CD4-positive, alpha-beta memory T cell (primary cell): Measurements from ENCODE around the gene CMIP. TPM values are rescaled to one million over a fixed set of nuclear protein-coding genes. Genes with fewer than 3 reads are reported as not detected.

Experiments used
- CTCF ChIA-PET: fragments of 350-600 bp; sonication (Branson Sonifier 250); formaldehyde crosslinking; loops from one replicate; lab custom pipeline; 2021; ENCODE audit warnings: inconsistent platforms; ENCODE audit not compliant: partially characterized antibody; lab: Charles Lee
- POLR2A ChIA-PET: fragments of 350-600 bp; sonication (Branson Sonifier 250); formaldehyde crosslinking; loops from one replicate; lab custom pipeline; 2021; ENCODE audit not compliant: partially characterized antibody; lab: Charles Lee
- DNase-seq, 5 donors: peaks; one replicate each; pipeline versions ENCODE4 v3.0.0 to v3.0.0-alpha.2; 2020 to 2022; ENCODE audit warnings: mixed read lengths in 1 of 5
- H3K27ac ChIP-seq: one replicate; pipeline ENCODE4 v1.7.0; 2013; ENCODE audit warnings: low read depth, low read length
- H3K27me3 ChIP-seq: 2 replicates; pipeline ENCODE4 v1.7.0; 2013; ENCODE audit warnings: mild to moderate bottlenecking, low read length, moderate library complexity; ENCODE audit not compliant: insufficient read depth
- H3K36me3 ChIP-seq: 2 replicates; pipeline ENCODE4 v1.7.0; 2013; ENCODE audit warnings: mild to moderate bottlenecking, low read length, moderate library complexity; ENCODE audit not compliant: insufficient read depth
- H3K4me1 ChIP-seq: 2 replicates; pipeline ENCODE4 v1.7.0; 2013; ENCODE audit warnings: mild to moderate bottlenecking, low read length, moderate library complexity; ENCODE audit not compliant: insufficient read depth
- H3K4me3 ChIP-seq, 2 donors: one replicate each; pipeline ENCODE4 v1.7.0; 2013; ENCODE audit warnings: low read length in 2 of 2, mild to moderate bottlenecking in 1 of 2
- H3K9me3 ChIP-seq, 2 donors: one replicate each; pipeline ENCODE4 v1.7.0; 2013; ENCODE audit warnings: low read length in 2 of 2, control low read depth in 1 of 2; ENCODE audit not compliant: control insufficient read depth in 1 of 2
- H3K27ac Mint-ChIP-seq, 7 donors: one replicate each; pipeline ENCODE4 v1.8.0; 2020 to 2021; ENCODE audit warnings: mixed read lengths in 7 of 7, mild to moderate bottlenecking in 6 of 7, inconsistent platforms in 3 of 7, moderate library complexity in 3 of 7
- H3K27me3 Mint-ChIP-seq, 2 donors: one replicate each; pipeline ENCODE4 v1.8.0; 2020 to 2021; ENCODE audit warnings: mixed read lengths in 2 of 2
- H3K36me3 Mint-ChIP-seq, 2 donors: one replicate each; pipeline ENCODE4 v1.8.0; 2020 to 2021; ENCODE audit warnings: mixed read lengths in 2 of 2, inconsistent platforms in 1 of 2, mild to moderate bottlenecking in 1 of 2
- H3K4me1 Mint-ChIP-seq, 4 donors: one replicate each; pipeline ENCODE4 v1.8.0; 2020 to 2021; ENCODE audit warnings: mixed read lengths in 4 of 4, mild to moderate bottlenecking in 1 of 4
- H3K4me3 Mint-ChIP-seq, 8 donors: one replicate each; pipeline ENCODE4 v1.8.0; 2020 to 2021; ENCODE audit warnings: mixed read lengths in 8 of 8, mild to moderate bottlenecking in 7 of 8, moderate library complexity in 6 of 8, inconsistent platforms in 3 of 8
- H3K9me3 Mint-ChIP-seq, 8 donors: one replicate each; pipeline ENCODE4 v1.8.0; 2020 to 2021; ENCODE audit warnings: mixed read lengths in 8 of 8, mild to moderate bottlenecking in 5 of 8, inconsistent platforms in 3 of 8, moderate library complexity in 1 of 8
- intact Hi-C: fragments of 100-400 bp; cut with micrococcal nuclease; formaldehyde crosslinking; loops from one replicate; pipeline ENCODE4 v1.15.1; 2023
- polyA plus RNA-seq, 2 donors: library from polyadenylated mRNA; unstranded; fragments of 300-500 nt; fragmentation: Illumina TruSeq; gene quantifications; one replicate each; pipeline ENCODE4 v1.2.3, GENCODE V29; 2021
- total RNA-seq, 2 experiments: library from RNA; stranded (reverse); gene quantifications; one replicate each; pipeline ENCODE4 v1.2.3, GENCODE V29; 2021

CMIP gene
- total and polyA plus RNA-seq, 4 experiments from 2014 or later = 0.84 to 36.4 (median 33.2) TPM; not detected in 1

DNA sequence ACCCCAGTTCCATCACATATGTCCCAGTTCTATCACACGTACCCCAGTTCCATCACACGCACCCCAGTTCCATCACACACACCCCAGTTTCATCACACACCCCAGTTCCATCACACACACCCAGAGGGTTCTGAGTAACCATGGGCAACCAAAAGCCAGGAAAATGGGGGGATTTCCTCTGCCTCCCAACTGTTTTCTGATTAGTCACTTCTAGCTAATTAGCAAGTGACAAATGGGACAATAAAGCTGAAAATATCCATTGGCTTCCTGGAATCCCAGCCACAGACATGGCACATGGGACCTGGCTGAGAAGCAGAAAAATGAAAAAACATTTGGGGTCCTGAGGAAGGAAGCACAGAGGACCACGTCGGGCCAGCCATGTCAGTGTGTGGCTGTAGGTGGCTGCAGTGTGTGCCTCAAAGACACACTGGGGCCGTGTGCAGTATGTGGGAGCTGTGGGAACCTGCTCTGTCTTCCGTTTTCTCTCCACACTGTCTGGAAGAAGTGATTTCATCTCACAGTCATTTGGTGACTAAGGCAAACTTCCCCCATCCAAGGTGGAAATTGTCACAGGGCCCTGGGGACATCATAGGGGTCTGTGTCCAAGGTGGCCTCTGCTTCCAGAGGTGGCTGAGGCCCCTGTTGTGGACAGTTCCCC lies 106.7 kb downstream of the CMIP start:
- POLR2A ChIA-PET = no interaction called here
- intact Hi-C loops = no loop called here
- DNase-seq = no peak
- no peaks in the 10 kb centered on the region for H3K9me3 ChIP-seq
- peaks cover 27% of the 10 kb centered on the region for H3K4me1 ChIP-seq
- Mint-ChIP-seq H3K27me3 (no peaks in the 10 kb centered on the region), H3K4me3 (peak overlapping the region in 1 of 8 donors; percentile 36), H3K9me3 (no peaks in the 10 kb centered on the region), H3K4me1 (peaks cover 22 to 62% (median 43%) of the 10 kb centered on the region in 4 donors), H3K27ac (peak overlapping the region in 5 of 7 donors; percentile 3 to 88 (median 49)), H3K36me3 (peaks cover 6 to 10% of the 10 kb centered on the region in 2 donors)
- H3K27me3 ChIP-seq = no peaks in the 10 kb centered on the region
- no peak overlapping the region for H3K4me3 ChIP-seq
- no peak overlapping the region for H3K27ac ChIP-seq
- H3K36me3 ChIP-seq = peaks cover 5% of the 10 kb centered on the region
- CTCF ChIA-PET = no interaction called here

DNA sequence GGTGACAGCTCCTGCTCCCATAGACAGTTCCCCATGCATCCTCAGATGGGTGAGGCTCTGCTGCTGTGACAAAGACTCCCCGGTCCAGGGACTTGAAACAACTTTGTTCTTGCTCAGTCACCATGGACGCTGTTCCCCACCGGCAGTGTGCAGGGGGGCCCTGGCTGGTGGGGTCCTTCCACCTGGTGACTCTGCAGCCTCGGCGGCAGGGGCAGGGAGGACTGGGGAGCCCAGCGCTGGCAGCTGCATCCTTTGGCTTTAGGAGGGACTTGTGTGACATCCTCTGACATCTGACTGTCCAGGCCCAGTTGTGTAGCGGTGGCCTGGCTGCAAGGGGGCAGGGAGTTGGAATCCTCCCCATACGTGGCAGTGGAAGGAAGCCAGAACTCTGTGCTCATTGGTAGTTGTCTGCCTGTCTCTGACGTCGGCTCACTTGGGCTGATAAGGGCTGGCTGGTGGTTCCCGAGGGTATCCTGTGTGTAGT lies 107.3 kb downstream of the CMIP start:
- Mint-ChIP-seq H3K4me1 (peaks cover 24 to 63% (median 43%) of the 10 kb centered on the region in 4 donors), H3K36me3 (peaks cover 9 to 14% of the 10 kb centered on the region in 2 donors), H3K9me3 (no peaks in the 10 kb centered on the region), H3K27ac (peak overlapping the region in 5 of 7 donors; percentile 5 to 73 (median 72)), H3K4me3 (no peak overlapping the region), H3K27me3 (no peaks in the 10 kb centered on the region)
- intact Hi-C loops = no loop called here
- ChIA-PET CTCF (no interaction called here), POLR2A (no interaction called here)
- Histone ChIP-seq H3K4me1 (peaks cover 27% of the 10 kb centered on the region), H3K9me3 (no peaks in the 10 kb centered on the region), H3K4me3 (no peak overlapping the region), H3K27ac (no peak overlapping the region), H3K27me3 (no peaks in the 10 kb centered on the region), H3K36me3 (peaks cover 5% of the 10 kb centered on the region)
- no peak for DNase-seq

DNA sequence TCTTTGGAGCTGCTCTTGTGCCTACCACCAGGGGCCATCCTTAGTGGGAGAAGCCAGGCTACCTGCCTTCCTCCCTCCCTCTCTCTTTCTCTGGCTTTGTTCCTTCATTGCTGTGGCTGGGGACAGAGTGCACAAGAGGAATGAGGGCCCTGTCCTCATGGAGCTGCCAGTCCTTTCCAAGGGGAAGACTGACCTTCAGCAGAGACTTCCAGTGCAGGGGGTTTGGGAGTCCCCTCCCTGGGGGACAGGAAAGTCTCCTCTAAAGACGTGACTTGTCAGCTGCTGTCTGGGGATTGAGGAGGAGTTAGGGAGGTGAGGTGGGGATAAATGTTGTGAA lies 108.1 kb downstream of the CMIP start:
- Histone ChIP-seq H3K36me3 (peaks cover 5% of the 10 kb centered on the region), H3K9me3 (no peaks in the 10 kb centered on the region), H3K4me3 (no peak overlapping the region), H3K4me1 (peaks cover 27% of the 10 kb centered on the region), H3K27me3 (no peaks in the 10 kb centered on the region), H3K27ac (no peak overlapping the region)
- ChIA-PET CTCF (no interaction called here), POLR2A (no interaction called here)
- Mint-ChIP-seq H3K4me3 (peak overlapping the region in 1 of 8 donors; percentile 20), H3K27ac (peak overlapping the region in 3 of 7 donors; percentile 24 to 84 (median 70)), H3K36me3 (peaks cover 9 to 14% of the 10 kb centered on the region in 2 donors), H3K9me3 (no peaks in the 10 kb centered on the region), H3K27me3 (no peaks in the 10 kb centered on the region), H3K4me1 (peaks cover 23 to 60% (median 41%) of the 10 kb centered on the region in 4 donors)
- intact Hi-C loops = no loop called here
- DNase-seq = no peak

DNA sequence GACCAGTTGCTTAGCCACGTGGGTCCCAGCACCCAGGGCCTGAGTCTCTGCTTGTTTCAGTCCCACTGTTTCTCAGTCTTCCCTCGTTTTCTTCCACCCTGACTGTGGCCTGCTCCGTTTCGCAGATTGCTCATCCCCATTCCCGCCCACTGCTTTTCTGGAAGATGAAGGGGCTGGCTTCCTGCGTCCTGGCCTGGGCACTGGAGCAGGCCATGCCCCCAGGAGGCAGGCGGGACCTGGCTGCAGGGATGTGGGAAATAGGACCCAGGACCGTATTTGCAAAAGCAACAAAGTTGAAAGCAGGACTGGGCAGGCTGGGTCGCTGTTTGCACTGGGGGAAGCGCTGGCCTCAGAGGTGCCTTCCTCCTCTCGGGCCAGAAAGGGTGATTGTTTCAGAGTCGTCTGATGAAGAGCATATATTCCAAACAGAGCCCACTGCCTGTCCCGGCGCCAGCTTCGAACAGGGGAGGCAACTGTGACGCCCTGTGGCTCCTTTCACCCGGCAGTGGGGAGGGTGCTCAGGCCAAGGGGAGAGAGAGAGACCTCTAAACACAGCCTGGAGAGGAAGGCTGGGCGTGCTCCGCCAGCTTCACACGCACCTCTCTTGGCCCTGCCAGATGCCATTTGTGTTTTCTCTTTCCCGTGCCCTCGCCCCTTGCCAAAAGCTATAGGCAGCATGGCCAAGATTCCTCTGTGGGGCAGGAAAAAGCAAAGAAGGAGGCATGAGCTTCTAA lies 108.6 kb downstream of the CMIP start:
- peaks cover 27% of the 10 kb centered on the region for H3K4me1 ChIP-seq
- no peaks in the 10 kb centered on the region for H3K9me3 ChIP-seq
- Mint-ChIP-seq H3K36me3 (peaks cover 9 to 17% of the 10 kb centered on the region in 2 donors), H3K9me3 (no peaks in the 10 kb centered on the region), H3K4me3 (no peak overlapping the region), H3K27me3 (no peaks in the 10 kb centered on the region), H3K4me1 (peaks cover 27 to 60% (median 45%) of the 10 kb centered on the region in 4 donors), H3K27ac (peak overlapping the region in 3 of 7 donors; percentile 19 to 74 (median 71))
- CTCF ChIA-PET = interaction anchor here (0.9 kb wide), 1 partner anchor 150 kb away, joined by 3 read pairs; no protein-coding TSS in a partner anchor
- H3K36me3 ChIP-seq = peaks cover 5% of the 10 kb centered on the region
- no peaks in the 10 kb centered on the region for H3K27me3 ChIP-seq
- POLR2A ChIA-PET = no interaction called here
- intact Hi-C loops = no loop called here
- H3K4me3 ChIP-seq = no peak overlapping the region
- DNase-seq = no peak
- H3K27ac ChIP-seq = no peak overlapping the region

DNA sequence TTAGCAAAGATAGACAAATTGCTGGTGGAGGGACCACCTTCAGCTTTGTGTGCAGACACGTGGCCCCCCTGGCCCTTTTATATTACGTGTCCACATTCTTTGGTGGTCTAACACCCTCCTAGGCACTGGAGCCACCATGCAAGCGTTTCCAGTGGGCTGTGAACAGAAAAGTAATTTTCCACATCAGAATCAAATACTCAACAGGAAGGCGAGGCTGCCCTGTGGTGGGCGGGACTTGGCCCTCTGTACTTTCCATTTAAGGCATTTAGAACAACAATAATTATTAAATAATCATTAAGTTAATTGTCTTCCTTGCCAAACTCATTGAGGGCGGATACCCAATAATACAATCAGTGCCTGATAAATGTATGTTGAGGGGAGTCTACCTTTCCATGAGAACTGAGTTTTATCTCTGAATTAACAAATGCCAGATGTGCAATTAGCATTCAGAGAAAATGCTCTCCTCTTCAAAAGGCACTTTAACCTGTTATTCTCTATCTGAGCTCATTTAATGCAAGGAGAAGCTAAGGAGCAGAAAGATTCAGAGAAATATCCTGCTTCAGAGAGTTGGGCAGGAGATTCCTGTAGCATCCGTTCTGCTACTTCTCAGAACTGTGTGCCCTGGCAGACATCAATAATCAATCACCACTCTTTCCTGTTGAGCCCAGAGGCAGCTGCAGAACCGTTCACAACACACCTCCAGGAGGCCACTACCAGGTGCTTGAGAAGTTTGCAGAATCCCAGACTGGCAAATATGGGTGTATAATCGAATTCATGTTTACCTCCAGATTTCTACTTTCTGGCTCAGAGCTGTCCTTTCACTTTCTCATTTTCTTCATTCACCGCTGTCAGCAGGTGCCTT lies 109.4 kb downstream of the CMIP start:
- ChIA-PET CTCF (interaction anchor here (0.9 kb wide), 1 partner anchor 151 kb away, joined by 3 read pairs; no protein-coding TSS in a partner anchor), POLR2A (no interaction called here)
- Histone ChIP-seq H3K27ac (no peak overlapping the region), H3K9me3 (no peaks in the 10 kb centered on the region), H3K4me1 (peaks cover 27% of the 10 kb centered on the region), H3K27me3 (no peaks in the 10 kb centered on the region), H3K36me3 (peaks cover 5% of the 10 kb centered on the region), H3K4me3 (no peak overlapping the region)
- Mint-ChIP-seq H3K27me3 (no peaks in the 10 kb centered on the region), H3K4me3 (peak overlapping the region in 1 of 8 donors; percentile 8), H3K4me1 (peaks cover 29 to 62% (median 46%) of the 10 kb centered on the region in 4 donors), H3K9me3 (no peaks in the 10 kb centered on the region), H3K36me3 (peaks cover 9 to 19% of the 10 kb centered on the region in 2 donors), H3K27ac (peak overlapping the region in 2 of 7 donors; percentile 47 to 74)
- intact Hi-C loops = no loop called here
- DNase-seq = no peak

DNA sequence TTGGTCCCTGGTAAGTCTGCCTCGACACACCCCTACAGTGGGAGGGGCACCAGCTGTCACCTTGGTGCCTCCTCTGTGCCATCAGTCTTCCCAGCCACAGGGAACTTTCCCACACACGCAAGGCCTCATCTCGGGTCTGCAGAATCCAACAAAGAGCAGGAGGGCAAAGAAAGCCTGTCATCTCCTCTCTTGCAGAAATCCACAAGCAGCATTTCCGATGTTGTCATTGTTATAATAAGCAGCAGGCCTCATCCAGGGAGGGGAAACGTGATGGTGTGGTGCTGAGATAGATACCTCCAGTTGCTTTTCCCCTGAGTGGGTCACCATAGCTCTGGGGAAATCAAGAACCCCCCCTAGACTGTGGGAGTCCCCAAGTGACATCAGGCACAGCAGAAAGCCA lies 110.4 kb downstream of the CMIP start:
- Histone ChIP-seq H3K9me3 (no peaks in the 10 kb centered on the region), H3K4me1 (peaks cover 27% of the 10 kb centered on the region), H3K27ac (no peak overlapping the region), H3K27me3 (no peaks in the 10 kb centered on the region), H3K4me3 (no peak overlapping the region), H3K36me3 (peaks cover 5% of the 10 kb centered on the region)
- Mint-ChIP-seq H3K4me1 (peaks cover 26 to 59% (median 43%) of the 10 kb centered on the region in 4 donors), H3K9me3 (no peaks in the 10 kb centered on the region), H3K27ac (peak overlapping the region in 2 of 7 donors; percentile 15 to 32), H3K27me3 (no peaks in the 10 kb centered on the region), H3K36me3 (peaks cover 9 to 19% of the 10 kb centered on the region in 2 donors), H3K4me3 (no peak overlapping the region)
- intact Hi-C loops = no loop called here
- ChIA-PET POLR2A (no interaction called here), CTCF (no interaction called here)
- no peak for DNase-seq
